AG08395 (cell line): ENCODE measurements around the gene RPH3AL.
"Not testable (repeated sequence)": the region's sequence is repeated elsewhere in the genome, so short reads cannot be mapped to it uniquely, and the experiment has no call there.

Experiments used
- DNase-seq: peaks from one replicate; pipeline ENCODE4 v3.0.0; 2012; ENCODE audit warnings: mixed read lengths, low spot score

The RPH3AL gene

DNA sequence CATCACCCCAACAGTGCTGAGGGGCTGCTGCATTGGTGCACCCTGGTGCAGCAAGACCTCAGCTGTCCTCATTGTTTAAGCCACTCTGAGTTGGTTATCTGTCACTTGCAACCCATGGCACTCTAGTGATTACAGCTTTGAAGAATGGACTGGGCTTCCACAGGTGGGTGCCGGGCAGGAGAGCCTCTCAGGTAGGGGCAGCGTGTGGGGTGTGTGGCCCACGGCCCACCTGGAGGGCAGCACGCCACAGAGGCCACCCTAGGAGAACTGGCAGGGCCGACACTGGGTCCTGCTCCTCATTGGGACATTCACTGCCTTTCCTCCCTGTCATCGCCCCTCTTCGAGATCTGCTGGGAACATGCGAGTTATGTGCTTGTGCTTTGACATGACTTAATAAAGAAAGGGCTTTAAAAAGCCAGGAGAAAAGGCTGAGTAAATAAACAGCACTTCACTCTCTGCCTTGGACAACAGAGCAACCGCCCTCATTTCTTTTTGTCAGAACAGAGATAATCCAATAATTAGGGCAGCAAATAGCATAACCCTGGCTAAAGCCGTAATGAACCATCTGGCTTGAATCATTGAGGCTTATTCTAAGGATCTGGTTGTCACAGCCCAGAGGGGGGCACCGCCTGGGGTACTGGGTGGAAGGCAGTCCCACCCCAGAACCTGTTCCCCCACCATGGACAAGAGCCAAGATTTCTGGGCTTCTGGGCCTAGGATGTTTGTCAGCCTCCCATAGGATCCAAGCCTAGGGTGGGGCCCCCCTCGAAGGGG, 174.1 kb downstream of the RPH3AL start:
- DNase-seq = no peak

DNA sequence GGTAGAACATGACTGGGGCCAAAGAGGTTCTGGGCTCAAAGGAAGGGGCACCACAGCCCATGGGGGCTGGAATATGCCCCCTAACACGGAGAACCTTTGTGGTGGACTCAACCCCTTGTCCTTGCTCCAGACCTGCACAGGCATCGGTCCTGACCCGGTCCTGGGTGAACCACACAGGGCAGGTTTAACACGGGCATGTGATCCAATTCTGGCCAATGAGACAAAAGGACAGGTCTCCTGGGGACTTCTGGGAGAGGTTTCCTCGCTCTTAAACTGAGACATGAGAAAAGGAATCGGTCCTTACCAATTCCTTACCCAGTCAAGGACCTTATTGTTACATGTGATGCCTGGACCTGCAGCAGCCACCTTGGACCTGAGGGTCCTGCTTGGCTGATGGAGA, 174.8 kb downstream of the RPH3AL start:
- DNase-seq = no peak

DNA sequence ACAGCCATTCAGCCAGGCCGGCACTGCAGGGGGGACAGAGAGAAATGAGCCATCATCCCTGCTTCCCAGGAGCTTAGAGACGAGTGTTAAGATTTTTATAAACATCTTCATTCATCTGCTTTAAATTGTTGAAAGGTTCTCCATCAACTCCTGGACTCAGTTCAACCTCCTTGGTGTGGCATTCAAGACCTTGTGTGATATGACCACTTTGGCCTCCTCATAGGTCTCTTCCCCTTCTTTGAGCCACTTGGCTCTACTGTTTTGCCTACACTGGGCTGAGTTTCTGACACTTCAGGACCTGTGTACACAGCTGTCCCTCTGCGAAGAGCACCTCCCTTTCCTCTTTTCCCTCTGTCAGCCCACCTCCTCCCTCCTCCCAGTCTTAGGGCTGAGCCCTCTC, 175.5 kb downstream of the RPH3AL start:
- DNase-seq = no peak

DNA sequence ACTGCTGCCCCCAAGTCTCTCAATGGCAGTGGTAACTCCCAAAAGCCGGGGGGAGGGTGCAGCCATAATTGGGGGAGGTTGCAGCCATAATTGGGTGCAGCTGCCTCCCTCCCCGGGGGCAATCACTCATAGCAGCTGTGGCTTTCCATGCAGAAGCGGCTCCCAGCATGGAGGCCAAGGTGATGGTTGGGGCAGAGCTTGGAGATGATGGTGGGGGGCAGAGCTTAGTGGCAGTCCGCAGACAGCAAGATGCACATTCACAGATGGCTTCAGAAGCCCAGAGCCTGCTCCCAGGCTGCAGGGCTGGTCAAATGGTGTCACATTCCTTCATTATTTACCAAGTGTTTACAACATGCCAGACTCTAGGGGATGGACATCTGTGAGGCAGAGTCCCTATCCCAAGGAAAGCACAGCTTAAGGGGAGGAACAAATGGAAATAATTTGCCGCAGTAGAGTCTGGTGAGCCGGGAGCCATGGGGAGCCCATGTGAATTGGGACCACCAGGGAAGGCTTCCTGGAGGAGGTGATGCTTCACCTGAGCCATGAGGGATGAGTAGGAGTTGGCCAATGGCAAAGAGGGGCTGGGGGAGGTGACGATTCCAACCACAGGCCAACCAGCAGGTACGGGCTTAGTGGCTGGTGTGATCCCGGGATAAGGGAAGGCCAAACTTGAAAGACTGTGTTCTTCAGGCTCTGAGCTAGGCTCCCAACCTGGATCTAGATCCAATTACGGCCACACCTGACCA, 179.3 kb downstream of the RPH3AL start:
- DNase-seq = no peak

DNA sequence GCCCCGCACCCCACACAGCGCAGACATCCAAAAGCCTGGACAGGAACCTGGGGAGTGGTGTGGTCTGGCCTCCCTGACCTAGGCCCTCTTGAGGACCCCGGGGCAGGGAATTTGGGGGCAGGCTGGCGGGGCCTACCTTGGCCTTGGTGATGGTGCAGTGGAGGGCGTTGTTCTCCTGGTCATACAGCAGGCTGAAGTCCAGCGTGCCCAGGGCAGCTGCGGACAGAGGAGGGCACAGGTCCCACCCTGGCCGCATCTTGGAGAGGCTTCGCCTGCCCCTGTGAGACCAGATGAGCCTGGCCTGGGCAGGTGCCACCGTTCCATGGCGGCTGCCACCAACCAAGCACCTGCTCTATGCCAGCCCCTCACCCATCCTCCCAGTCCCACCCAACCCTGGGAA, 180.2 kb downstream of the RPH3AL start:
- DNase-seq = no peak

DNA sequence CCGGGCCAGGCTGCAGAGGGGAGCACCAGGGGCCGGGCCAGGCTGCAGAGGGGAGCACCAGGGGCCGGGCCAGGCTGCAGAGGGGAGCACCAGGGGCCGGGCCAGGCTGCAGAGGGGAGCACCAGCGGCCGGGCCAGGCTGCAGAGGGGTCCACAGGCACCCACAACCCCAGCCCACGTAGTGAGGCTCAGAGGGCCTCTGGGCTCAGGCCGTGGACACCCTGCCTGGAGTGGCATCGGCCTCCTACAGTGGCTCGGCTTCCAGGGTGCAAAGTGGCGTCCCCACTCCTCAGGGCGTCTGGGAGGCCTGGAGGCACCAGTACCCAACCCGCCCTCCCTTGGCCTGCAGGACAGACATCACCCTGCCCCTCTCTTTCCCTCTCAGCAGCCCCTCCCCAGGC, 180.7 kb downstream of the RPH3AL start:
- DNase-seq = no peak

DNA sequence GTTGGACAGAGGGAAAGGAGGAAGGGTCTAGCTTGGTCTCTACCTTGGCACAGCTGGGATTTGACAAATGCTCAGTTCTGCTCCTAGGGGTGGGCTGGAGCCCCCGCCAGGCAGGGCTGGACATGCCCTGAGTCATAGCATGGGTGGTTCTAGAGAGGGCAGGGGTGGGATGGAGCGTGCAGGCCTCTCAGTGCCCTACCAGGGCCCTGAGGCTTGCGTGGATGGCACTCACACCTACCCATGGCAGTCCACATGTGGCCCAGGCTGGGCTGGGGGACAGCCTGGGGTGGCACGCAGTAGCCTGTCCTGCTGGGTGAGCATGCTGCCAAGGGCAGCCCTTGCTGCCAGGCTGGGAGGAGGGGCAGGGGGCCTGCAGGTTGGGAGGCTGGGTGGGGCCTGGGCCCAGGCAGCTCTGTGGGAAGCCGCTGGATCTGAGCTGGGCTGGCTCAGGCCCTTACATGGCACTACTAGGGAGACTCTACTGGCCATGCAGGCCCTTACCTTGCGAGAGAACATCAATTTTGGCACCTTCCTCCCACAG, 182.4 kb downstream of the RPH3AL start:
- DNase-seq = no peak

DNA sequence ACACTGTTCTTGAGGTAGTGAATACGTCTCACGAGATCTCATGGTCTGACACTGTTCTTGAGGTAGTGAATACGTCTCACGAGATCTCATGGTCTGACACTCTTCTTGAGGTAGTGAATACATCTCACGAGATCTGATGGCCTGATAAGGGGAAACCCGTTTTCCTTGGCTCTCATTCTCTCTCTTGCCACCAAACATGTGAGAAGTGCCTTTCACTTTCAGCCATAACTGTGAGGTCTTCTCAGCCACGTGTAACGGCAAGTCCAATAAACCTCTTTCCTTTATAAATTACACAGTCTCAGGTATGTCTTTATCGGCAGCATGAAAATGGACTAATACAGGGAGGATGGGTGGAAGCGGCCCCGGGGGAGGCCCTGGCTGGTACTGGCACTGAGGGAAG, 184.0 kb downstream of the RPH3AL start:
- DNase-seq = not testable (repeated sequence)

DNA sequence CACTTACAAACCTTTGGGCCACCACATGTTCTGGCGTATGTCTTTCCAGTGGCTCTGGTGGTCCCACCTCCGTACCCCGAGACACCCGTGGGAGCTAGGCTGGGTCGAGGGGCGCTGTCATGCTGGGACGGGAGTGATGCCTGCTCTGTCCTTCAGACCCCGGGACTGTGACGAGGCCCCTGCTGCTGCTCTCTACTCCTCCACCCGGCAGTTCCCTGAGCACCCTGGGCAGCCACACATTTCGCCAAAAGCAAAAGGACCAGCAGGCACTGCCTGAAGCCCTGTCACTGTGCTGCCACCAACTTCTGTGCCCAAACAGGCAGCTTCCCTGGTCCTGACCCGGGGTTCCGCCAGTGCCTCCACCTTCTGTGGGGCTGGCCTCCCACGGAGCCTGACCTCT, 186.7 kb downstream of the RPH3AL start:
- no peak for DNase-seq

DNA sequence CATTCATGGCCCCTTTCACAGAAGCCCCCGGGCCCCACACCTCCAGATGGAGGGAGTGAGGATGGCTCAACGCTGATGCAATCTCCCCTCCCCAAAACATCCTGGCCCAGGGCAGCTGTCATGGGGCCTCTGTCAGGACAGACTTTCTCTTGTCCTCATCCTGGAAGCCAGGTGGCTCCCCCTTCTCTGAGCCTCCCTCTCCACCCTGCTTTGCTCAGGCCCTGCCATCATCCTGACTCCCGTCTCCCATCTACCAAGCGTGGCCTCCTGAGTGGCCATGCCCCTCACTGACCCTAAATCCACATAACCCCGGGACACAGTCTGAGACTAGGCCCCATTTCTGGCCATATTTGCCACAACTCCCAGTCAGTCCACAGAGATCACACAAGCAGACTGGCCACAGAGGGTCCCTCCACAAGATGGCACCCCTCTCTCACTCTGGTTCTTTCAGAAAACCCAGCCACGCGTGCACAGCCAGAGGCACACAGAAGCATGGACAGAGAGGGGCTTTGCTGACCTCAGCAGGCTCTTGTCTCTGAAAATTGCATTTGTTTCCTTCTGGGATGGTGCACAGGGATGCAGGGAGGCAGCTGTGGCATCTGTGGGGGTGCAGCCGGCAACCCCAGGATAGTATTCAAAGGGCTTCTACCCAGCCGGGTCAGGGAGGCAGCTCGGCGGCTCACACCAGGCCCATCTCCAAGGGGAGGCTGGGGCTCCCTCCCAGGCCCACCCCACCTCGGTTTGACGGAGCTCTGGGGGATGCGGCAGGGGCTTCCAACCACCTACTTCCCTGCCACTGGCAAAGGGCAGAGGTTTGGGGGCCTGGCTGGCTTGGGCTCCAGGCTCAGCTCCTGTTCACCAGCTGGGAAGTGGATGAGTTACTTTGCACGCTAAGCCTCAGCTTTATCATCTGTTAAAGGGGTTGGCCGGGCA, 188.0 kb downstream of the RPH3AL start:
- peak; percentile 75 for DNase-seq

DNA sequence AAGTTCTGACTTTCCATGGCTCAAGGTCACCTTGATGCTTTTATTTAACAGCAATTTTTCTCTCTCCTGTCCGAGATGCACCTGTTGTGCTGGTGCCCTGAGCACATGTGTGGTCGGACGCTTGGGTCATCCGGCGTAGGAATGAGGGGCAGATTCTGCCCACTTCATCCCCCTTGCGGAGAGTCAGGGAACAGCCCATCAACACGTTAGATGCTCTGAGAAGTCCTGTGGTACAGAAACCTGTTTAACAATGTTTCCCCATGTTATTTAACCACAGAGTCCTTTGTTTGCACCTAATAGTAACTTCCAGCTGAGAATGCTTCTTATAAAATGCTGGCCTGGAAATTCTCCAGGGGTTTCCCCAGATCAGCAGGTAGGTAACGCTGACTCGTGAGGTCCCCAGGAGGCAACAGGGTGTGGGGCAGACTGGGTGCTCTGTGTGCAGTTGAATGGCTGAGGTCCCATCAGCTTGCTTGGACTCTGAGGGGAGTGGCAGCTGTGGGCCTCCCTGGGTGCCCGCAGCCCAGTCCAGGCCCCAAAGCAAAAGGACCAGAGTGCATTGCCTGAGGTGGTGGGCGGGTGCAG, 189.0 kb downstream of the RPH3AL start:
- DNase-seq = no peak

DNA sequence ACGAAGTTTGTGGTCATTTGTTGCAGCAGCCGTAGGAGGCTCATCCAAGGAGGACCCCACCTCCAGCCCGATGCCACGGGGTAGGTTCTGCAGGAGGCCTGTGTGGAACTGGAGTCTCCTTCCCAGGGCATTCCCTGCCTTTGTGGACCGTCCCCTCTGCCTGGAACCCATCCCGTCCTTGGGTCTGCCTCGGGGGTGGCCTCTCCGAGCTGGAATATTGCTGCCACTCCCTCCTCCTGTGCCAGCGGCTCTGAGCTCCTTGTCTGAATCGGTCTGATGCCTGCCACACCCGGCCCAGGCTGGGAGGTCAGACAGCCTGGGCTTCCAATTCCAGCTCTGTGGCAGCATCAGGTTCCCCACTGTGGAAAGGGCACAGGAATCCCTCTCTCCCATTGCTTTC, 189.9 kb downstream of the RPH3AL start:
- no peak for DNase-seq
